HG03135 (cell line): Measurements from ENCODE around the gene ARHGAP15.

Source experiments
- ATAC-seq: cut with Tn5 transposase; IDR thresholded peaks from one replicate; pipeline ENCODE4 v1.9.1; 2021; ENCODE audit warnings: mild to moderate bottlenecking, moderate library complexity; ENCODE audit not compliant: unreplicated experiment

Gene ARHGAP15

GRCh38 chr2:143674051-143674450 lies 544.8 kb downstream of the ARHGAP15 start:
- no peak for ATAC-seq

DNA sequence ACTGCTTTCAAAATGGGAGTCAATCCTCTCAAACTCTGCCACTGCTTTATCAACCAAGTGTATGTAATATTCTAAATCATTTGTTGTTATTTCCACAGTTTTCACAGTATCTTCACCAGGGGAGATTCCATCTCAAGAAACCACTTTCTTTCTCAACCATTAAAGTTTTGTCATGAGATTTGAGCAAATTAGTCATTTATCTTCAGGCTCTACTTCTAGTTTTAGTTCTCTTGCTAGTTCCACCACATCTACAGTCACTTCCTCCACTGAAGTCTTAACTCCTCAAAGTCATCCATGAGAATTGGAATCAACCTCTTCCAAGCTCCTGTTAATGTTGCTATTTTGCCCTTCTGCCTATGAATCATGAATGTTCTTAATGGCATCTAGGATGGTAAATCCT lies 545.8 kb downstream of the ARHGAP15 start:
- no peak for ATAC-seq

GRCh38 chr2:143679617-143680016 lies 550.4 kb downstream of the ARHGAP15 start:
- ATAC-seq, result no peak

GRCh38 chr2:143680885-143681405 lies 551.7 kb downstream of the ARHGAP15 start:
- no peak for ATAC-seq

DNA sequence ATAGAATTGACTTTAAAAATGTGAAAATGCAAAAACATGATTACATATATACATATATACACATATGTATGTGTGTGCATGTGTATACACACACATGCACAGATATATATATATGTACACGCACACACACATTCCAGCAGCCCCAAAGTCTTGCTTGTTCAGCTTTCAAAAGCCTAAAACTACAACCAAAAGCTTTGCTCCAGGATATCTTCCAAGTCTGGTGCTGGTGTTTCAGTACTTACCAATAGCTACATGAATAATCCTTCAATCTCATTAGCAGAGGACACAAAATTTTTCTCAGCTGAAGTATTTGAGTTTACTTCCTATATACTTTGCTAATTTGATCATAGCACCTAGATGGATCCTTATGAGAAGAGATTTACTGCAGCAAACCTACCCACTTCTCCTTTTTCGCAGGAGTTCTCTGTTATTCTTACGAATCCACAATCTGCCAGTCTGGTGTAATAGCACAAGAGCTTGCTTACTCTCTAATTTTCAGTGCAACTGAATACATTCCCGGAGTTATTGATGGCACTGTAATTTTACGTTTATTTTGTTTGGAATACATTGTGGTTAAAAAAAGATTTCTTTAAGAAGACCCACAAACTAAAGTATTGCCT lies 553.3 kb downstream of the ARHGAP15 start:
- no peak for ATAC-seq

DNA sequence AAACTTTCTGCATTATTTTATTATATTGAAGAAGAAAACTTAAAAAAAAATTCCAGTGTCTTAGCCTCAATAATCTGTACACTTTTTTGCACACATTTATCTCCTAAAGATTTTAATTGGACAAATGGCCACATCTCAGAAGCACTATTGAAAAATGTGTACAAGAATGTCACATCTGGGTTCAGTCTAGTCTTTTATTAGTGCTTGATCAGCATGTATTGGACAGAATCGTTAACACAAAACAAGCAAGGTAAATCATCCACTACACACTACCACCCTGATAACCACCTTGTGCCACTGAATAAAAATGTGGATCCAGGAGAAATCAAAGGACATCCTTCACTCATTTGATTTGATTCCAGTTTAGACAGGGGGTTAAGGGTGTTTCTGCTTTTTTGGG lies 554.8 kb downstream of the ARHGAP15 start:
- no peak for ATAC-seq

DNA sequence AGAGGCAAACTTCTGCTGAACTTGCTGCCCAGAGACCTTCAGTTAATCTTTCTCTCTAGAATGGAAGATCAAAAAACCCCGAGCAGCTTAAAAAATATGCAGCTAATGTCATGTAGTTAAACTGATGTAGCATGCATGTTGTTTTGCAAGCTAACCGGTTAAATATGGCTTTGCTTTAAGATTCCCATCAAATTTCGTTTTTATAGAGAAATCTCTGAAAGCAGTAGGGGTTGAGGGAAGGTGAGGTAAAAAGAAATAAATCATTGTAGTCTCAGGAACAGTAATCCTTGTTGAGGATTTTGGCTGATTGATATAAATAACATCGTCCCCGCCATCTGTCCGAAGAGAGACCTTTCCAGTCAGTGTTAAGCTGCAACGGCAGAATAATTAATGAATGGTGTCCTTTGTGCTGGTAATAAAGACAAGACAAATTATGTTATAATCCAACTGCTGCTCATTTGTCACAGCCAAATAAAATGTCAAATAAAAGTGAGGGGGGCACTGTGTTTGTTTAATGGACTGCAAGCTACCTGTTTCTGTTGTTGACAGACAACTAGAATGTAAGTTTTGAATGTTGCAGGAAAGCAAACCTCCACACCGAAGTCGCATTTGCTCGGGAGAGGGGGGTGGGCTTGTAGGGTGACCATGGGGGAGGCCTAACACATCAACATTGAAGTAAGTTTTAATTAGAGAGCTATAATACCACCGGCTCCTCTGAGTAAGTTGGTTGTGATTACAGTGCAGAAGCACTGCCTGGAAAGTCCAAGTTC lies 555.5 kb downstream of the ARHGAP15 start:
- ATAC-seq, result no peak

DNA sequence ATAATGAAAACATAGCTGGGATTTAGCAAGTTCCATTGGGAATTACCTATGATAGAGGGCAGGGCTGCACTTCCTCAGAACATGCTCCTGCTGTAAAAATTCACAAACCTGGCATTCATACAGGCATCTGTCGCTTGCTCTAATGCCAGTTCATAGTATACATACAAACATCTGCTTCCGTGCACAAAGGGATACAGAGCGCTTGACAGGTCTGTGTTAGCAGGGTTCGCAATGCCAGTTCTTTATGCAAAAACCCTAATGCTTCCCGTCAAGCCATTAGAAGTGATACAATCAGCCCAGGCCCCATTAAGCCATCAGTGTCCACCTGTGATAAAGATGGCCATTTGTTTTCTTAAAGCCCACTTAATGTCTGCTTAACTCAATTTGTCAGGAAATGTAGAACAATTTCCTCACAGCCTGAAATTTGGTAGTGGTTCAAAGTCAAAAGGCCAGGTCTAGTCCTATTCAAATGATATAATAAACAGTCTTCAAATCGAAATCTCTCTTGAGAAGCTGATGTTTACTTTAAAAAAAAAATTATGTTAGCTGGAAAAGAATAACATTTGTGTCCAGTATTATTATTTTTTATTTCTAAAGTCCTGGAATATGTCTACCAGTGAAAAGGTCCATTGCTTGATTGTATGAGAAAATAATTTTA lies 556.3 kb downstream of the ARHGAP15 start:
- no peak for ATAC-seq

DNA sequence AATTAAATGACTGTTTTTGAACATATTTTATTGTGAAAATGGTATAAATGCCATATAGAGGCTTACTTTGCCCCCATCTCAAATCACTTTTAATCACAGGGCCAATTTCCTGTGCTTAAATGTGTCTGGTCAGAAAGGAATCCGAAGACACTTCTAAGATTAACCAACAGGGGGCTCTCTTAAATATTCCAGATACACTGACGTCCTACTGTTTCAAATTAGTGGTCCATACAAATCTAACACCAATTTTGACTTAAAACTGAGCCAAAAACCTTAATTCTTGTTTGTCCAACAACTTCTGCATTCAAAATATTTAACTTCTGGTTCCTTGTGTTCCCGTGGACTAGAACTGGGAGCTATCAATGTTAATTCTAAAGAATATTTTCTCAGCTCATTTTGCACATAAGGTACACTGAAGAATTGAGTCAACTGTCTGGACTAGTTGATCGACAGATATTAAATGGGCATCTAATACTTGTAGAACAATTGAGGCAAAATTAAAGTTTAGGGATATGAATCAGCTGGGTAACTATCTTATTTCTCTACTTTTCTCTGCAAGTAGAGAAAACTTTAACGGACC lies 557.5 kb downstream of the ARHGAP15 start:
- no peak for ATAC-seq

DNA sequence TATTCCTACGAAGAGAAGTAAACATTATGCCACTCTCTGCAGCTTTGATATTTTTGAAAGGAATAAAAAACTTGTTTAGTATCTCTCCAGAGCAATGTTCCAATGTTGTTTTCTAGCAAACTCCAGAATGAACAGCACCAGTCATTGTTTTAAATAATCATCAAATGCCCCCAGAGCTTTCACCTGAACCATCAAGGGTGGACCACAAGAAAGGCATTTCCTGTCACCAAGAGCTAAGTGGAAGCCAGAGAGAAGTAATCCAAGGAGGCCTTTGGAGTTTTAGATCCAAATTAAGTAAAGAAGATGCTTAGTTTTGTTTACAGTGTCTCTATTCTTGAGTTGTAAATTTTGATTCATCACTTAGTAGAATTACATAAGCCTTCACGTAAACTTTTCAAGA lies 559.0 kb downstream of the ARHGAP15 start:
- no peak for ATAC-seq

DNA sequence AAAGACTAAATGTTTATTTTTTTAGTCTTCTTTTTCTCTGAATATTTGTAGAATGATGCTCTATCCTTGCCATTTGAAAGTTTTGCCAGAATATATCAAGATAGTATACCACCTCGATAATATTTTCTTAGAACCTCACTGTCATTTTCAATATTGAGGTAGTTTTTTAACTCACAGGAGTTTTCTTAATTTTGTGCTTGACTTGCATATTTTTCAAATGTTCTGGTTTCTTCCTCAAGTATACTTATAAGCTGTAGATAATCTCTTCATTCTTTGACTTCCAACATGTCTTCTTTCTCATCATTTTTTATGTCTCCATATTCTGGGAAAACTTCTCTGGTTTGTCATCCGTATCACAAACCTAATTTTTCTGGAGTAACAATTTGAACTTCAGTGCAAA lies 559.6 kb downstream of the ARHGAP15 start:
- ATAC-seq, result no peak

DNA sequence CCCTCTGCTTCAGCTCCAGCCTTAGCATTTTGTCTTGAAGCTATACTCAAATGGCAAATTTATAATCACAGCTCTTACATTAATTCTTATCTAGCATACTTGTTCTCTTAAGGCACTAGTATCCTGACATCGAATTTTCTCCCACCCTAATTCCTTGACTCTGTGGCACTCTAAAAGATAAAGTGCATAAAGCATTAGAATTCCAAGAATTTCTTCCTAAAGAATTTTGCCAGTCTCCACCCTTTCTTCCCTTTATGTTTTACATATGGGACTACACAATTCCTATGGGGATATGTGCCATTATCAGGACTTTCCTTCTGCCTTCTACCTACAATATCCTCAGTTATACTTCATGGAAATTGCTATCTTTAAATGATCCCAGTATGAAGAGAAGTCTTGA lies 560.3 kb downstream of the ARHGAP15 start:
- no peak for ATAC-seq

- no peak for ATAC-seq
Observed at GRCh38 chr2:143690235-143690634, 561.0 kb downstream of the ARHGAP15 start.

- ATAC-seq, result no peak
Observed at GRCh38 chr2:143691121-143691520, 561.9 kb downstream of the ARHGAP15 start.

GRCh38 chr2:143692162-143692561 lies 562.9 kb downstream of the ARHGAP15 start:
- ATAC-seq, result no peak

- ATAC-seq, result no peak
Observed at GRCh38 chr2:143692967-143693366, 563.7 kb downstream of the ARHGAP15 start.

GRCh38 chr2:143694335-143694734 lies 565.1 kb downstream of the ARHGAP15 start:
- ATAC-seq, result no peak

- ATAC-seq, result peak; percentile 81
Observed at GRCh38 chr2:143696651-143697050, 567.4 kb downstream of the ARHGAP15 start.

- ATAC-seq, result peak; percentile 68
Observed at GRCh38 chr2:143697744-143698143, 568.5 kb downstream of the ARHGAP15 start.

DNA sequence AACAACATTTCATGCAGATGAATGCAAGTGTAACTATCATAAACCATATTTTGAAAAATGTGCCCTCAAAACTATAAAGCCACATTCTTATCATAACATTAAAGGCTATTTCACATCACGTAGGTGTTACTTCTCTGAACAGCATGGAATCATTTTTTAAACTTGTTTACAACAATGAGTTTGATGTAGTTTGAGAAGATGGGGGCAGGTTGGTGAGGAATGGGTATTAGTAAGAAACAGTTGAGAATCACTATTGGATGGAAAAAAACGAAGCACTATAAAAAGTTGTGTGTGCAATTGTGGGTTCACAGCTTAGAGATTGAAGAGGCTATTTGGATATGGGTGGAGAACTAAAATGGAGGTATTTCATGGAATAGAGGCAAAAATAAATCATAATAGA lies 569.1 kb downstream of the ARHGAP15 start:
- ATAC-seq, result no peak

GRCh38 chr2:143698888-143699570 lies 569.8 kb downstream of the ARHGAP15 start:
- no peak for ATAC-seq
